ENCODE data around the gene OGFR.

DNA sequence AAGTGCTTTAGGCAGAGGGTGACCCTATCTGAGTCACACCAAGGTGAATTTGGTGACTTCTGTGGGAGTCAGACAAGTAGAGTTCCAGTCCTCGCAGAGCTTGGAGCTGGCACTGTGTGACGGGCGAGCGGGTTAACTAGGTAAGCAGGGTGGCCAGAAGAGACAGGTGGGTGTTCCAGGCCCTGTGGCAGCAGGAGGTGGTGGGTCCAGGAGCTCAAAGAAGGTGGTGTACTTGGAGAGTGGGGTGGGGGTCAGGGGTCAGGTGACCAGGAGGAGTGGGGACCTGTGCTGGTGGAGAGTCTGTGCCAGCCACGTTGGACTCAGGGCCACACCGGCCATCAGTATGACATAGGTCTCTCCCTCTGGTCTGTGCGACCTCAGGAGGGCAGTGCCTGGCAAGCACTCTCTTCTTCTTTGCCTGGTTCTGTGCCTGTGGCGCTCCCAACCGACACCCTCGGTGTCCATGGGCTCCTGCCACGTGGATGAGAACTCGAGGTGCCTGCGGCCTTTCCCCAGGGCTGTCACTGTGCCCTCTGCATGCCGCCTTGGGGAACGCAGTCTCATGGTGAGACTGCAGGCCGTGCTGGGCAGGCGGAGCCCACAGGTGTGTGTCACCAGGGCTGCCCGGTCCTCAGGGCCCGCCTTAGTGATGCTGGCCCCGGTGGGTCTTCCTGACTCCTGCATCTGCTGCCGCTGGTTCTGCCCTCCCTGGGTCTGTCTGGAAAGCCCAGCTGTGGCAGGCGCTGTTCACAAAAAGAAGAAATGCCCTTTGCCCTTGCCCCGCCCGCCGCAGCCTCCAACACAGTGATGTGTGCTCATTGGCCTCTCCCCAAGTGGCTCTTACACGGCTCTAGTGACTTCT is 6.7 kb upstream of the OGFR start:
- TF ChIP-seq POLR2AphosphoS5 (IDR thresholded peaks at IDR 0.05; ENCODE audit: low read depth, low read length): no peak
- TF ChIP-seq POLR2A (IDR thresholded peaks at IDR 0.05; ENCODE audit: low read depth, low read length): no peak
- no peak for TF ChIP-seq TAF1 (IDR thresholded peaks at IDR 0.05; ENCODE audit: borderline replicate concordance, low read depth, low read length)

All from GM12892 (cell line).